Activated CD8-positive, alpha-beta T cell treated with anti-CD3 and anti-CD28 coated beads for 36 hours (primary cell): ENCODE results near the gene CARD9. TPM values are rescaled to one million over a fixed set of nuclear protein-coding genes. Genes with fewer than 3 reads are reported as not detected.

Experiments used
- ATAC-seq: fragments of 200-7000 bp; cut with Tn5 transposase; one replicate; pipeline ENCODE4 v1.10.0; 2021; ENCODE audit warnings: mild to moderate bottlenecking, moderate library complexity
- CTCF ChIA-PET: fragments of 350-600 bp; sonication (Branson Sonifier 250); formaldehyde crosslinking; loops from one replicate; lab custom pipeline; 2021; ENCODE audit warnings: antibody characterized with exemption; lab: Charles Lee
- POLR2A ChIA-PET: fragments of 350-600 bp; sonication (Branson Sonifier 250); formaldehyde crosslinking; loops from one replicate; lab custom pipeline; 2021; ENCODE audit warnings: antibody characterized with exemption; lab: Charles Lee
- DNase-seq: peaks from one replicate; pipeline ENCODE4 v3.0.0-alpha.2; 2020
- H3K27ac Mint-ChIP-seq: one replicate; pipeline ENCODE4 v1.8.0; 2021; ENCODE audit warnings: mild to moderate bottlenecking, mixed read lengths
- H3K27me3 Mint-ChIP-seq: one replicate; pipeline ENCODE4 v1.8.0; 2021; ENCODE audit warnings: mixed read lengths
- H3K36me3 Mint-ChIP-seq: one replicate; pipeline ENCODE4 v1.8.0; 2021; ENCODE audit warnings: low read depth, mixed read lengths
- H3K4me1 Mint-ChIP-seq: one replicate; pipeline ENCODE4 v1.8.0; 2021; ENCODE audit warnings: low read depth, mixed read lengths
- H3K4me3 Mint-ChIP-seq: one replicate; pipeline ENCODE4 v1.8.0; 2021; ENCODE audit warnings: mild to moderate bottlenecking, moderate library complexity, mixed read lengths
- H3K9me3 Mint-ChIP-seq: one replicate; pipeline ENCODE4 v1.8.0; 2021; ENCODE audit warnings: mixed read lengths
- intact Hi-C: fragments of 100-400 bp; cut with micrococcal nuclease; formaldehyde crosslinking; loops from one replicate; pipeline ENCODE4 v1.10.0; 2022
- total RNA-seq, 2 experiments: library from RNA; stranded (reverse); gene quantifications; one replicate each; pipeline ENCODE4 v1.2.3, GENCODE V29; 2021
- TF ChIP-seq, protein P1 (sequence below): fragments of 200-600 bp; IDR thresholded peaks from one replicate; pipeline ENCODE4 v1.8.0; 2022; ENCODE audit warnings: antibody characterized with exemption, mild to moderate bottlenecking

Gene CARD9
- total RNA-seq, 2 experiments from 2014 or later = 6.8 to 7.1 TPM

- Mint-ChIP-seq H3K4me3 (no peak overlapping the region), H3K36me3 (peaks cover 4% of the 10 kb centered on the region), H3K27ac (no peak overlapping the region), H3K27me3 (no peaks in the 10 kb centered on the region), H3K9me3 (no peaks in the 10 kb centered on the region), H3K4me1 (peaks cover 8% of the 10 kb centered on the region)
- DNase-seq (no peak), ATAC-seq (no peak)
- CTCF ChIA-PET = no interaction called here
- intact Hi-C loops = no loop called here
- POLR2A ChIA-PET = interaction anchor here (1.5 to 1.6 kb wide), 2 partner anchors 16 to 26 kb away, joined by 5 read pairs; no protein-coding TSS in a partner anchor
- TF ChIP-seq, protein P1, sequence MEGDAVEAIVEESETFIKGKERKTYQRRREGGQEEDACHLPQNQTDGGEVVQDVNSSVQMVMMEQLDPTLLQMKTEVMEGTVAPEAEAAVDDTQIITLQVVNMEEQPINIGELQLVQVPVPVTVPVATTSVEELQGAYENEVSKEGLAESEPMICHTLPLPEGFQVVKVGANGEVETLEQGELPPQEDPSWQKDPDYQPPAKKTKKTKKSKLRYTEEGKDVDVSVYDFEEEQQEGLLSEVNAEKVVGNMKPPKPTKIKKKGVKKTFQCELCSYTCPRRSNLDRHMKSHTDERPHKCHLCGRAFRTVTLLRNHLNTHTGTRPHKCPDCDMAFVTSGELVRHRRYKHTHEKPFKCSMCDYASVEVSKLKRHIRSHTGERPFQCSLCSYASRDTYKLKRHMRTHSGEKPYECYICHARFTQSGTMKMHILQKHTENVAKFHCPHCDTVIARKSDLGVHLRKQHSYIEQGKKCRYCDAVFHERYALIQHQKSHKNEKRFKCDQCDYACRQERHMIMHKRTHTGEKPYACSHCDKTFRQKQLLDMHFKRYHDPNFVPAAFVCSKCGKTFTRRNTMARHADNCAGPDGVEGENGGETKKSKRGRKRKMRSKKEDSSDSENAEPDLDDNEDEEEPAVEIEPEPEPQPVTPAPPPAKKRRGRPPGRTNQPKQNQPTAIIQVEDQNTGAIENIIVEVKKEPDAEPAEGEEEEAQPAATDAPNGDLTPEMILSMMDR = no peak
Measured at GRCh38 chr9:136370687-136371532, 2.6 kb downstream of the CARD9 start.

DNA sequence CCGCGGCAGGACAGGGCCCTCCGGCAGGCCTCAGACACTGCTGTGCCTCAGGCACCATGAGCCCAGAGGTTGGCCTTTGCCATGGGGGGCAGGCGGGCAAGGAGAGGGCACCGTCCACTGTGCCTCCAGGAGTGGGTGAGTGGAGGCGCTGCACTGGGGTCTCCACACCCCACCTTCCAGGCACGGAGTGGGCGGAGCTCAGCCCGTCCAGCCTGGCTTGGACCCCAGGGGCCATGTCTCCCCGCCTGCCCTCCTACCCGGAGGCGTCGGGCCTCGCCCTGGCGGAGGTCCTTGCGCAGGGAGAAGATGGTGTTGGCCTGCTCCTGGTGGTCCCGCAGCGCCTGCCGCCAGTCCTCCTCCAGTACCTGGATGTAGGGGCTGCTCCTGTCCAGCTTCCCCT, 3.4 kb downstream of the CARD9 start:
- POLR2A ChIA-PET = interaction anchor here (1.5 to 1.7 kb wide), 3 partner anchors 8 to 27 kb away, joined by 4 to 5 read pairs (median 5); no protein-coding TSS in a partner anchor
- H3K27me3 Mint-ChIP-seq = no peaks in the 10 kb centered on the region
- H3K36me3 Mint-ChIP-seq = peaks cover 2% of the 10 kb centered on the region
- H3K9me3 Mint-ChIP-seq = no peaks in the 10 kb centered on the region
- H3K27ac Mint-ChIP-seq = no peak overlapping the region
- CTCF ChIA-PET = no interaction called here
- H3K4me3 Mint-ChIP-seq = no peak overlapping the region
- peaks cover 8% of the 10 kb centered on the region for H3K4me1 Mint-ChIP-seq
- ATAC-seq (no peak), DNase-seq (no peak)
- TF ChIP-seq, protein P1 = no peak
- intact Hi-C loops = no loop called here

- ATAC-seq (no peak), DNase-seq (no peak)
- Mint-ChIP-seq H3K4me1 (peaks cover 10% of the 10 kb centered on the region), H3K9me3 (no peaks in the 10 kb centered on the region), H3K27ac (no peak overlapping the region), H3K4me3 (no peak overlapping the region), H3K36me3 (peaks cover 8% of the 10 kb centered on the region), H3K27me3 (no peaks in the 10 kb centered on the region)
- ChIA-PET POLR2A (interaction anchor here (0.7 to 1.7 kb wide), 4 partner anchors 10 to 46 kb away, joined by 3 to 4 read pairs (median 3); no protein-coding TSS in a partner anchor), CTCF (no interaction called here)
- TF ChIP-seq, protein P1 = no peak
- intact Hi-C loops = no loop called here
Measured at GRCh38 chr9:136368190-136368589, 5.3 kb downstream of the CARD9 start.

GRCh38 chr9:136367296-136368145, 5.9 kb downstream of the CARD9 start:
- no peak for ATAC-seq
- ChIA-PET POLR2A (interaction anchor here (0.7 to 1.4 kb wide), 4 partner anchors 16 to 108 kb away, joined by 3 to 4 read pairs (median 3); no protein-coding TSS in a partner anchor), CTCF (no interaction called here)
- intact Hi-C loops = no loop called here
- DNase-seq = no peak
- no peaks in the 10 kb centered on the region for H3K27me3 Mint-ChIP-seq
- H3K9me3 Mint-ChIP-seq = no peaks in the 10 kb centered on the region
- H3K27ac Mint-ChIP-seq = no peak overlapping the region
- H3K36me3 Mint-ChIP-seq = peaks cover 7% of the 10 kb centered on the region
- no peak overlapping the region for H3K4me3 Mint-ChIP-seq
- H3K4me1 Mint-ChIP-seq = peaks cover 10% of the 10 kb centered on the region
- TF ChIP-seq, protein P1 = no peak
